G401 (cell line): ENCODE results near the gene N4BP3. TPM values are rescaled to one million over a fixed set of nuclear protein-coding genes. Genes with fewer than 3 reads are reported as not detected.

Source experiments
- total RNA-seq: library from RNA; depleted of rRNA; stranded (reverse); fragments of >200 nt; shearing (Covaris generic); gene quantifications from 2 replicates; pipeline ENCODE4 v1.2.3, GENCODE V29; 2014; rRNA removed

N4BP3 gene
- total RNA-seq, 1 experiment from 2014 or later: 9.3 TPM

Other genes with a start within 250 kb of the N4BP3 start
- not detected in 2 replicates for gene PROP1, start 117.3 kb upstream of the N4BP3 start, total RNA-seq
- 40.5 and 46.0 TPM in 2 replicates for gene RMND5B, start 17.5 kb downstream of the N4BP3 start, total RNA-seq
- gene NHP2, start 40.4 kb downstream of the N4BP3 start, total RNA-seq: 280 and 288 TPM in 2 replicates
- 0.03 TPM in 1 of 2 replicates, not detected in the other for gene GMCL2, start 73.8 kb downstream of the N4BP3 start, total RNA-seq
- 160 and 197 TPM in 2 replicates for gene HNRNPAB, start 91.0 kb downstream of the N4BP3 start, total RNA-seq
- 26.6 and 32.6 TPM in 2 replicates for gene PHYKPL, start 119.3 kb downstream of the N4BP3 start, total RNA-seq